Panc1 (cell line): ENCODE results near the gene CD44. TPM values are rescaled to one million over a fixed set of nuclear protein-coding genes. Genes with fewer than 3 reads are reported as not detected.
A peak's percentile ranks its signal among the peaks of the same experiment; 100 is the strongest.

Source experiments
- ATAC-seq: fragments of 200-7000 bp; cut with Tn5 transposase; 2 replicates; pipeline ENCODE4 v1.9.1; 2020; ENCODE audit warnings: mild to moderate bottlenecking, moderate library complexity
- BruUV-seq: library from RNA; stranded (reverse); fragments of 400-500 nt; replicated peaks from 2 replicates; lab custom pipeline; 2021; lab: Mats Ljungman, UMichigan
- CTCF ChIA-PET: fragments of 300-600 bp; sonication (Branson Sonifier 250); formaldehyde crosslinking; loops from one replicate; lab custom pipeline; 2022; ENCODE audit warnings: antibody characterized with exemption; lab: Charles Lee
- POLR2A ChIA-PET: fragments of 300-600 bp; sonication (Branson Sonifier 250); formaldehyde crosslinking; loops from one replicate; lab custom pipeline; 2022; ENCODE audit warnings: antibody characterized with exemption; lab: Charles Lee
- DNase-seq: peaks from one replicate; pipeline ENCODE4 v3.0.0-alpha.2; 2010; ENCODE audit warnings: low read depth, low spot score
- H3K27ac ChIP-seq: 2 replicates; pipeline ENCODE4 v1.5.1; 2011; ENCODE audit warnings: mild to moderate bottlenecking, low read length, inconsistent platforms
- H3K27me3 ChIP-seq: fragments of 200-500 bp; sonication (Bioruptor generic); 2 replicates; pipeline ENCODE4 v1.6.0; 2014; ENCODE audit warnings: low read length, inconsistent platforms; ENCODE audit not compliant: control insufficient read depth, insufficient read depth
- H3K36me3 ChIP-seq: fragments of 200-500 bp; sonication (Bioruptor generic); 2 replicates; pipeline ENCODE4 v1.5.1; 2014; ENCODE audit warnings: inconsistent platforms, mild to moderate bottlenecking, low read length, moderate library complexity; ENCODE audit not compliant: control insufficient read depth, insufficient read depth
- H3K4me1 ChIP-seq: 2 replicates; pipeline ENCODE4 v1.5.1; 2011; ENCODE audit warnings: inconsistent platforms, mild to moderate bottlenecking, low read length, moderate library complexity; ENCODE audit not compliant: control insufficient read depth, insufficient read depth
- H3K4me3 ChIP-seq, 2 experiments: 2 replicates each; pipeline ENCODE4 v1.5.1; 2011 to 2012; ENCODE audit warnings: low read depth in 2 of 2, low read length in 2 of 2, mild to moderate bottlenecking in 2 of 2, inconsistent platforms in 1 of 2, moderate library complexity in 1 of 2
- H3K9me3 ChIP-seq: fragments of 200-500 bp; sonication (Bioruptor generic); 2 replicates; pipeline ENCODE4 v1.5.1; 2014; ENCODE audit warnings: low read depth, mild to moderate bottlenecking, inconsistent platforms, low read length, moderate library complexity; ENCODE audit not compliant: control insufficient read depth, insufficient read depth
- CTCF ChIP-seq: fragments of 450-650 bp; IDR thresholded peaks from 2 replicates; pipeline ENCODE4 v1.5.1; 2017; ENCODE audit warnings: mild to moderate bottlenecking
- POLR2AphosphoS5 ChIP-seq: IDR thresholded peaks from 2 replicates; pipeline ENCODE4 v1.6.1; 2012; ENCODE audit warnings: mild to moderate bottlenecking, low read depth, low read length, moderate library complexity
- REST ChIP-seq, 2 experiments: IDR thresholded peaks; 2 replicates each; pipeline ENCODE4 v1.6.1; 2011 to 2012; ENCODE audit warnings: low read depth in 2 of 2, control low read depth in 1 of 2, low read length in 1 of 2, mild to moderate bottlenecking in 1 of 2, moderate library complexity in 1 of 2; ENCODE audit not compliant: insufficient read depth in 1 of 2
- SIN3A ChIP-seq: IDR thresholded peaks from 2 replicates; pipeline ENCODE4 v1.6.1; 2012; ENCODE audit warnings: low read depth, mild to moderate bottlenecking, low read length, moderate library complexity, borderline replicate concordance; ENCODE audit not compliant: insufficient read depth
- TCF7L2 ChIP-seq: IDR thresholded peaks from 2 replicates; pipeline ENCODE4 v1.6.1; 2011; ENCODE audit warnings: mild to moderate bottlenecking, low read depth, low read length, inconsistent platforms
- in situ Hi-C: cut with HindIII; loops from 2 replicates; pipeline ENCODE4 v1.10.0; 2016; ENCODE audit warnings: low sequenced_read_pairs, low pct_unique_long_range_greater_than_20kb
- intact Hi-C: fragments of 100-400 bp; cut with micrococcal nuclease; formaldehyde crosslinking; loops from one replicate; pipeline ENCODE4 v1.10.0; 2022; ENCODE audit not compliant: unreplicated experiment
- total RNA-seq: library from RNA; stranded (reverse); gene quantifications from one replicate; pipeline ENCODE4 v1.2.1, GENCODE V29; 2021; ENCODE audit not compliant: unreplicated experiment

CD44 gene
- total RNA-seq, 1 experiment from 2014 or later, result 1,819 TPM

- H3K9me3 ChIP-seq, result no peaks in the 10 kb centered on the region
- no peak for ATAC-seq
- no peak for DNase-seq
- H3K27me3 ChIP-seq, result no peaks in the 10 kb centered on the region
- POLR2A ChIA-PET, result interaction anchor here (0.5 to 2.2 kb wide), 8 partner anchors 23 to 164 kb away, joined by 3 to 9 read pairs (median 4); no protein-coding TSS in a partner anchor
- H3K27ac ChIP-seq, result peak overlapping the region; percentile 97
- peaks cover 24% of the 10 kb centered on the region for H3K36me3 ChIP-seq
- CTCF ChIA-PET, result no interaction called here
- 0 out of 2 replicates have a peak, but pooled peaks have one; percentile 40 for TF ChIP-seq SIN3A
- TF ChIP-seq POLR2AphosphoS5, result no peak
- peak; percentile 82 for TF ChIP-seq TCF7L2
- no peak for TF ChIP-seq REST (IDR thresholded peaks at IDR 0.05; ENCODE audit: insufficient read depth in 1 of 2, low read depth in 2 of 2, low read length in 1 of 2)
- no peak for TF ChIP-seq CTCF
- no TSS peak for BruUV-seq
- peaks cover 60% of the 10 kb centered on the region for H3K4me1 ChIP-seq
- intact Hi-C loops (loop anchor here (5.0 kb wide), 5 partner anchors 59 to 214 kb away; no protein-coding TSS in a partner anchor), in situ Hi-C loops (no loop called here)
- H3K4me3 ChIP-seq, result peak overlapping the region; percentile 95 to 98
Measured at GRCh38 chr11:35141571-35141971, 2.6 kb downstream of the CD44 start.

- TF ChIP-seq REST (IDR thresholded peaks at IDR 0.05; ENCODE audit: insufficient read depth in 1 of 2, low read depth in 2 of 2, low read length in 1 of 2) (0 out of 4 replicates have a peak, but pooled peaks of 1 of the 2 experiments have one; percentile 40), CTCF (no peak)
- Histone ChIP-seq H3K27ac (peak overlapping the region; percentile 97), H3K9me3 (no peaks in the 10 kb centered on the region), H3K36me3 (peaks cover 24% of the 10 kb centered on the region), H3K27me3 (no peaks in the 10 kb centered on the region), H3K4me3 (peak overlapping the region; percentile 95 to 98), H3K4me1 (peaks cover 60% of the 10 kb centered on the region)
- POLR2A ChIA-PET, result interaction anchor here (0.7 to 2.2 kb wide), 4 partner anchors 102 to 225 kb away, joined by 3 to 9 read pairs (median 5); no protein-coding TSS in a partner anchor
- intact Hi-C loops (loop anchor here (5.0 kb wide), 5 partner anchors 60 to 215 kb away; no protein-coding TSS in a partner anchor), in situ Hi-C loops (no loop called here)
- no TSS peak for BruUV-seq
- peak; percentile 14; the same call in 1 of the 2 replicates for ATAC-seq
- DNase-seq, result no peak
- CTCF ChIA-PET, result no interaction called here
Measured at GRCh38 chr11:35142481-35143075, 3.6 kb downstream of the CD44 start.
